IMR-90 (cell line): ENCODE results near the gene HOXB9. TPM values are rescaled to one million over a fixed set of nuclear protein-coding genes. Genes with fewer than 3 reads are reported as not detected.

Experiments used
- ATAC-seq: fragments of 200-7000 bp; cut with Tn5 transposase; 2 replicates; pipeline ENCODE4 v1.9.1; 2020; ENCODE audit warnings: low read depth, mild to moderate bottlenecking, moderate library complexity
- BruUV-seq: library from RNA; stranded (reverse); fragments of 400-500 nt; replicated peaks from 2 replicates; lab custom pipeline; 2021; lab: Mats Ljungman, UMichigan
- CTCF ChIA-PET: fragments of 300-600 bp; formaldehyde crosslinking; extraction: SDS; loops from one replicate; lab custom pipeline; 2021; ENCODE audit warnings: antibody characterized with exemption; lab: Yijun Ruan, JAX
- POLR2A ChIA-PET: fragments of 300-600 bp; sonication (Branson Sonifier 250); formaldehyde crosslinking; loops from one replicate; lab custom pipeline; 2022; ENCODE audit warnings: antibody characterized with exemption; ENCODE audit not compliant: unreplicated experiment; lab: Charles Lee
- DNase-seq: peaks from one replicate; pipeline ENCODE4 v3.0.0; 2013
- H2AFZ ChIP-seq: replicated peaks from 2 replicates; pipeline ENCODE3; 2013; ENCODE audit warnings: low read length, mild to moderate bottlenecking; ENCODE audit not compliant: poor library complexity
- H2AK5ac ChIP-seq: 2 replicates; pipeline ENCODE4 v1.6.1; 2013; ENCODE audit warnings: low read depth, low read length, inconsistent platforms
- H2AK9ac ChIP-seq: replicated peaks from 2 replicates; pipeline ENCODE3; 2013; ENCODE audit warnings: mild to moderate bottlenecking, low read depth, low read length, moderate library complexity; ENCODE audit not compliant: poor library complexity
- H2BK120ac ChIP-seq: 2 replicates; pipeline ENCODE4 v1.6.1; 2013; ENCODE audit warnings: low read depth, low read length, inconsistent platforms
- H2BK15ac ChIP-seq: 3 replicates; pipeline ENCODE4 v1.6.1; 2013; ENCODE audit warnings: low read depth, low read length, inconsistent platforms
- H2BK20ac ChIP-seq: 2 replicates; pipeline ENCODE4 v1.6.1; 2013; ENCODE audit warnings: low read depth, mild to moderate bottlenecking, inconsistent platforms, low read length, moderate library complexity
- H2BK5ac ChIP-seq: 2 replicates; pipeline ENCODE4 v1.6.1; 2013; ENCODE audit warnings: mild to moderate bottlenecking, low read depth, low read length, inconsistent platforms; ENCODE audit not compliant: poor library complexity, severe bottlenecking
- H3K14ac ChIP-seq: replicated peaks from 2 replicates; pipeline ENCODE4 v1.6.1; 2013; ENCODE audit warnings: low read depth, low read length, inconsistent platforms
- H3K18ac ChIP-seq: 2 replicates; pipeline ENCODE4 v1.6.1; 2013; ENCODE audit warnings: low read depth, low read length, control low read depth
- H3K23ac ChIP-seq: 2 replicates; pipeline ENCODE4 v1.6.1; 2013; ENCODE audit warnings: low read depth, low read length, inconsistent platforms
- H3K27ac ChIP-seq: 2 replicates; pipeline ENCODE4 v1.5.1; 2013; ENCODE audit warnings: mild to moderate bottlenecking, control low read depth, low read length; ENCODE audit not compliant: insufficient read depth
- H3K27me3 ChIP-seq: 2 replicates; pipeline ENCODE4 v1.6.1; 2013; ENCODE audit warnings: low read length; ENCODE audit not compliant: control insufficient read depth, insufficient read depth
- H3K36me3 ChIP-seq: 2 replicates; pipeline ENCODE4 v1.6.1; 2013; ENCODE audit warnings: low read length, mixed read lengths; ENCODE audit not compliant: control insufficient read depth, insufficient read depth
- H3K4ac ChIP-seq: 2 replicates; pipeline ENCODE4 v1.6.1; 2013; ENCODE audit warnings: low read depth, low read length, inconsistent platforms
- H3K4me1 ChIP-seq: 2 replicates; pipeline ENCODE4 v1.6.1; 2013; ENCODE audit warnings: low read length, mixed read lengths; ENCODE audit not compliant: control insufficient read depth, insufficient read depth
- H3K4me2 ChIP-seq: 2 replicates; pipeline ENCODE4 v1.6.1; 2013; ENCODE audit warnings: low read depth, mild to moderate bottlenecking, control low read depth, low read length, moderate library complexity
- H3K4me3 ChIP-seq: 2 replicates; pipeline ENCODE4 v1.5.1; 2013; ENCODE audit warnings: low read depth, mild to moderate bottlenecking, control low read depth, low read length, moderate library complexity; ENCODE audit not compliant: insufficient read depth
- H3K56ac ChIP-seq: 2 replicates; pipeline ENCODE4 v1.6.1; 2013; ENCODE audit warnings: low read length, inconsistent platforms; ENCODE audit not compliant: insufficient read depth; ENCODE audit errors: extremely low read depth
- H3K79me1 ChIP-seq, 2 experiments: 2 replicates each; pipeline ENCODE4 v1.6.1; 2013; ENCODE audit warnings: low read length in 2 of 2, inconsistent platforms in 1 of 2, low read depth in 1 of 2
- H3K9ac ChIP-seq: 2 replicates; pipeline ENCODE4 v1.6.1; 2013; ENCODE audit warnings: low read depth, low read length, control low read depth
- H3K9me1 ChIP-seq: 2 replicates; pipeline ENCODE4 v1.6.1; 2013; ENCODE audit warnings: low read length, inconsistent platforms; ENCODE audit not compliant: insufficient read depth
- H3K9me3 ChIP-seq: 2 replicates; pipeline ENCODE4 v1.6.1; 2013; ENCODE audit warnings: low read length; ENCODE audit not compliant: control insufficient read depth, insufficient read depth
- H4K20me1 ChIP-seq: 2 replicates; pipeline ENCODE4 v1.6.1; 2013; ENCODE audit warnings: low read length, inconsistent platforms; ENCODE audit not compliant: insufficient read depth
- H4K5ac ChIP-seq: 2 replicates; pipeline ENCODE4 v1.6.1; 2013; ENCODE audit warnings: mild to moderate bottlenecking, low read depth, low read length, control low read depth
- H4K8ac ChIP-seq, 2 experiments: 2 replicates each; pipeline ENCODE4 v1.6.1; 2013; ENCODE audit warnings: low read depth in 2 of 2, low read length in 2 of 2, control low read depth in 1 of 2, inconsistent platforms in 1 of 2
- H4K91ac ChIP-seq: 2 replicates; pipeline ENCODE4 v1.6.1; 2013; ENCODE audit warnings: low read depth, low read length, inconsistent platforms; ENCODE audit not compliant: insufficient read depth
- BHLHE40 ChIP-seq: fragments of 150-350 bp; IDR thresholded peaks from 2 replicates; pipeline ENCODE4 v1.6.1; 2016; ENCODE audit warnings: mild to moderate bottlenecking, low read depth, low read length
- CEBPB ChIP-seq: IDR thresholded peaks from 2 replicates; pipeline ENCODE4 v1.6.1; 2012; ENCODE audit warnings: low read depth, low read length, improper control_type of control experiment
- CHD1 ChIP-seq: IDR thresholded peaks from 2 replicates; pipeline ENCODE4 v1.6.1; 2012; ENCODE audit warnings: low read depth, low read length, improper control_type of control experiment
- CTCF ChIP-seq: conservative IDR thresholded peaks from 2 replicates; pipeline ENCODE4 v1.5.1; 2012; ENCODE audit warnings: mild to moderate bottlenecking, low read depth, low read length, improper control_type of control experiment
- ELK1 ChIP-seq: fragments of 150-350 bp; IDR thresholded peaks from 2 replicates; pipeline ENCODE4 v1.6.1; 2016; ENCODE audit warnings: low read depth, mild to moderate bottlenecking, low read length, moderate library complexity, borderline replicate concordance
- FOS ChIP-seq: fragments of 150-350 bp; IDR thresholded peaks from 2 replicates; pipeline ENCODE4 v1.6.1; 2016; ENCODE audit warnings: low read depth, low read length
- MAFK ChIP-seq: IDR thresholded peaks from 2 replicates; pipeline ENCODE4 v1.6.1; 2012; ENCODE audit warnings: low read depth, low read length, improper control_type of control experiment
- MAZ ChIP-seq: IDR thresholded peaks from 2 replicates; pipeline ENCODE4 v1.6.1; 2012; ENCODE audit warnings: low read depth, mild to moderate bottlenecking, low read length, improper control_type of control experiment, moderate library complexity, borderline replicate concordance
- MXI1 ChIP-seq: IDR thresholded peaks from 2 replicates; pipeline ENCODE4 v1.6.1; 2012; ENCODE audit warnings: low read depth, mild to moderate bottlenecking, low read length, moderate library complexity, borderline replicate concordance
- NFE2L2 ChIP-seq: fragments of 150-350 bp; IDR thresholded peaks from 2 replicates; pipeline ENCODE4 v1.6.1; 2016; ENCODE audit warnings: low read depth, mild to moderate bottlenecking, low read length
- POLR2A ChIP-seq: IDR thresholded peaks from 2 replicates; pipeline ENCODE4 v1.6.1; 2012; ENCODE audit warnings: mild to moderate bottlenecking, low read depth, low read length
- RAD21 ChIP-seq: IDR thresholded peaks from 2 replicates; pipeline ENCODE4 v1.6.1; 2012; ENCODE audit warnings: low read length, improper control_type of control experiment
- RFX5 ChIP-seq: IDR thresholded peaks from 2 replicates; pipeline ENCODE4 v1.8.0; 2012; ENCODE audit warnings: low read depth, mild to moderate bottlenecking, low read length, moderate library complexity
- SMC3 ChIP-seq: fragments of 150-350 bp; IDR thresholded peaks from 2 replicates; pipeline ENCODE4 v1.6.1; 2016; ENCODE audit warnings: low read depth, mild to moderate bottlenecking, antibody characterized with exemption, low read length, moderate library complexity
- USF2 ChIP-seq: fragments of 150-350 bp; IDR thresholded peaks from 2 replicates; pipeline ENCODE4 v1.6.1; 2017; ENCODE audit warnings: mild to moderate bottlenecking, antibody characterized with exemption, low read length, low read depth
- WGBS, 2 experiments: methylation state at CpG; one replicate each; pipeline versions ENCODE4 v1.1.5 to v1.1.7; 2013; ENCODE audit warnings: missing lambda C conversion rate in 2 of 2; ENCODE audit not compliant: insufficient read length in 1 of 2; ENCODE audit errors: extremely low coverage in 2 of 2; 5-methylcytosine and 5-hydroxymethylcytosine counted together
- dilution Hi-C: fragments of 300-500 bp; cut with HindIII; formaldehyde crosslinking; loops from one replicate; pipeline ENCODE4 v1.14.3; 2018; ENCODE audit warnings: low sequenced_read_pairs; ENCODE audit not compliant: unreplicated experiment
- in situ Hi-C: fragments of 300-500 bp; cut with MboI; formaldehyde crosslinking; loops from 3 replicates; pipeline ENCODE4 v1.14.3; 2019; ENCODE audit warnings: low sequenced_read_pairs, inconsistent platforms, mixed read lengths
- intact Hi-C: fragments of 100-400 bp; cut with micrococcal nuclease; formaldehyde crosslinking; loops from 2 replicates; pipeline ENCODE4 v1.10.0; 2022
- polyA plus RNA-seq, 3 experiments: library from polyadenylated mRNA; depleted of rRNA; stranded (reverse); fragments of >200 nt; gene quantifications; 2 replicates each; pipeline ENCODE4 v1.2.3, GENCODE V29; 2012; ENCODE audit warnings: low replicate concordance in 1 of 3
- total RNA-seq: library from RNA; depleted of rRNA; stranded (reverse); fragments of >200 nt; gene quantifications from 2 replicates; pipeline ENCODE4 v1.2.3, GENCODE V29; 2012

HOXB9 gene
- total and polyA plus RNA-seq, 2 of the 4 experiments (the other 2 are of a cell fraction) = 0.05 TPM; not detected in 1

GRCh38 chr17:48606892-48607614 lies 19.1 kb downstream of the HOXB9 start:
- no peak overlapping the region for H2AK9ac ChIP-seq
- intact Hi-C loops = no loop called here
- H3K27me3 ChIP-seq = no peaks in the 10 kb centered on the region
- DNase-seq (no peak), ATAC-seq (no peak)
- 0 out of 2 replicates have a peak, but pooled peaks cover 3% of the 10 kb centered on the region for H3K9me1 ChIP-seq
- H4K8ac ChIP-seq = no peak overlapping the region
- no peak overlapping the region for H3K27ac ChIP-seq
- H2BK20ac ChIP-seq = no peak overlapping the region
- ChIA-PET CTCF (interaction anchor here (0.6 kb wide), 1 partner anchor 300 kb away, joined by 3 read pairs; no protein-coding TSS in a partner anchor), POLR2A (no interaction called here)
- H3K4me2 ChIP-seq = no peak overlapping the region
- no peak overlapping the region for H2AK5ac ChIP-seq
- H3K9ac ChIP-seq = no peak overlapping the region
- in situ Hi-C loops = no loop called here
- no peak overlapping the region for H3K56ac ChIP-seq
- no TSS peak for BruUV-seq
- H2BK120ac ChIP-seq = no peak overlapping the region
- H2BK15ac ChIP-seq = no peak overlapping the region
- peaks cover 14% of the 10 kb centered on the region for H3K4me1 ChIP-seq
- no peak overlapping the region for H3K4ac ChIP-seq
- no peak overlapping the region for H4K91ac ChIP-seq
- 0 out of 2 replicates have a peak, but pooled peaks cover 3% of the 10 kb centered on the region for H4K20me1 ChIP-seq
- H3K79me1 ChIP-seq = peaks cover 9 to 41% of the 10 kb centered on the region in 2 experiments; a peak in 3 of 4 replicates
- H3K14ac ChIP-seq = no peak overlapping the region
- no peak overlapping the region for H3K18ac ChIP-seq
- no peak overlapping the region for H3K23ac ChIP-seq
- no peak overlapping the region for H4K5ac ChIP-seq
- H2BK5ac ChIP-seq = no peak overlapping the region
- peaks cover 7% of the 10 kb centered on the region for H3K36me3 ChIP-seq
- no peak overlapping the region for H3K4me3 ChIP-seq
- H2AFZ ChIP-seq = no peak overlapping the region
- WGBS, 2 experiments = 89% methylated on average over 1 of the region's 9 CpGs; no CpG with 5 or more reads in 1 of the 2 experiments
- H3K9me3 ChIP-seq = no peaks in the 10 kb centered on the region
- dilution Hi-C loops = no loop called here
- TF ChIP-seq NFE2L2 = no peak
- no peak for TF ChIP-seq SMC3
- TF ChIP-seq USF2 = no peak
- no peak for TF ChIP-seq MXI1
- no peak for TF ChIP-seq RFX5
- TF ChIP-seq MAFK = no peak
- no peak for TF ChIP-seq POLR2A
- TF ChIP-seq CEBPB = no peak
- TF ChIP-seq ELK1 = no peak
- TF ChIP-seq FOS = no peak
- TF ChIP-seq CTCF = no peak
- TF ChIP-seq BHLHE40 = no peak
- TF ChIP-seq MAZ = no peak
- TF ChIP-seq RAD21 = no peak
- TF ChIP-seq CHD1 = no peak
